Activated naive CD4-positive, alpha-beta T cell treated with anti-CD3 and anti-CD28 coated beads, Interleukin-2, amount 50 U/mL, for 16 hours (primary cell): ENCODE data around the gene SIM1.

Experiments
- DNase-seq: peaks from one replicate; pipeline ENCODE4 v3.0.0-alpha.2; 2020

Gene SIM1

DNA sequence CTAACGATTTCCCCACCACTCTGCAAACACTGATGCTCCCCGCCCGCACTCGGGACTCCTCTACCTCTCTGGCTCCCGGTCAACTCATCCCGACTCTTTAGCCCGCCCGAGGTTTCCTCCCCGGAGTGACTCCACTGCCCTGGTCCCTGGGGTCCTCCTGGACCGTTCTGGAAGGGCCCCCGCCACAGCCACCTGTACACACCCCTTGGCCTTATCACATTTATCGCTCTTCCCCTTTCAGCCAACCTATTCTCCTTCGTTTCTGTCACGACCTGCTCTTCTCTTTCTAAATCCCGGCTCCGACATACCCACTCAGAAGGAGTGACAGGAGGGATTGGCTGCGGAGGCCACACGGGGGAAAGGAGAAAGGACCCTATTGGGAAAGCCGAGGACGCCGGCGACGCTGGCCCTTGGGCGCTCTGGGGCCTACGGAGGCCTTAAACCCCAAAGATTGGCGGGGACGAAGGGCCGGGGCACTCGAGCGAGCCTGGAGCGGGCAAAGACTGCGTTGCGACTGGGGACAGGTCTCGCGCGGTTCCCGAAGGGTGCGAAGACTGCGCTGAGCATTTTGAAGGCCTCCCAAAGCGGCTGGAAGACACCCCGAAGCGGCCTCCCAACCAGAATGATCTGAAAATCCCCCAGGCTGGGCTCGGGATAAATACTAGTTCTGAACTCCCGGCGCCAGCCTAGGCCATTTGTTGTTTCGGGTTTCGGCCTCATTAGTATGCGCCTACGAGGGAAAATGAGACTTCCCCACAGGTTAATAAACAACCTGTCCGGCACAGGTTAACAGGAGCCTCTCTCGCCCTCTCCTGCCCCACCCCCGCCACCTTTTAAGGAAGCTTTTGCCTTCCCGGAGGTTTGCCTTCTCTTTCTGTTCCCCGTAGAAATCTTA, 9.2 kb downstream of the SIM1 start:
- no peak for DNase-seq

GRCh38 chr6:100454551-100455229, 10.0 kb downstream of the SIM1 start:
- DNase-seq, result no peak

DNA sequence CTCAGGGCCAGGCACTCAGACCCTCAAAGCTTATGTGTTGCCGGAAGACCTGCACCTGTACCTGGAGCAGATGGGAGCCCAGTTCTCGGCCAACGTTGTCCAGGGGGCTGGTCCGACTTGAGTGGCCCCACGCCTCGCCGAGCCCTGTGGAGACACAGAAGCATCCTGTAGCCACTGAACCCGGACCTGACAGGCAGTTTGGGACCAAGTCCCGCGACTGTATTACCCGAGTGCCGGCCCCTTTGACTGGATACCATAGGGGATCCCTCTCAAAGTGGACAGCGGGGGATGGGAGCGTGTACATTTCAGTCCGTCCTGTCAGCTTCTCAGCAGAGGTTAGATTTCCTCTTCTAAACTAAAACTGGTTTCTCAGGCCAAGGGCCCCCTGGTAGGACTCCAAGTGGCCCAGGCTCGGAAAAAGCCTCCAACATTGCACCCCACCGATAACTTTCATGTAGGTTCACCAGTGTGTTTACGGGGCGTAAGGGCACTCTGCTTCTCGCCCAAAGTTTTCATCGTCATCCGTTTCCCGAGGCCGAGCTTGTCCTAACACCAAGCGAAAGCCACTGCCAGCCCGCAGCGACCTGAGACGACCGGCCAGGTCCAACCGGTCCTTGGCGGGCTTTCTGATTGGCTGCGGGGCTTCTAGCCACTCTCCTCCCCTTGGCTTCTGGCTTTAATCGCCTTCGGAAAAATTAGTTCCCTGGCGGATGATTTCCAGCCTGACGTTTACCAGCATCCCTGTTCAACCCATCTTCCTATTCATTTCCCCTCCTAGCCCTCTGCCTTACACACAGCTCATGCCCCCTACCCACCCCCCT, 10.8 kb downstream of the SIM1 start:
- no peak for DNase-seq

- no peak for DNase-seq
Observed at GRCh38 chr6:100452998-100453397, 11.7 kb downstream of the SIM1 start.

DNA sequence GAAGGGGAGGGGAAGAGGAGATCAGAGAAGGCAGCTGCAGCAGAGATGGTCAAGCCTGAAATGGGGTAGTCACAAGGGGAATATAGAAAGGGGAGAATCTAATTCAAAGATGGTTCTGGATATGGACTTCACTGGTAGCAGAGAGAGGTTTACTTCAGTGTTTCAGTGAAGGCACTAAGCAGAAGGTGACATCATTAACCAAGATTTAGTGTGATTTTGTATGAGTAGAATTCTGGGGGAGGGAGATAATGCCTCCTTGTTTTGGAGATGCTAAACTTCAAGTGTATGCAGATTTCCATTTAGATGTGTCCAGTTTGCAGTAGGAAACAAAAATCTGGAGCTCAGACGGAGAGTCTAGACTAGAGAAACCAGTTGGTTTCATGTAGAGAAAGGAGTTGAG, 13.1 kb downstream of the SIM1 start:
- no peak for DNase-seq

GRCh38 chr6:100449239-100449691, 15.5 kb downstream of the SIM1 start:
- DNase-seq, result no peak

DNA sequence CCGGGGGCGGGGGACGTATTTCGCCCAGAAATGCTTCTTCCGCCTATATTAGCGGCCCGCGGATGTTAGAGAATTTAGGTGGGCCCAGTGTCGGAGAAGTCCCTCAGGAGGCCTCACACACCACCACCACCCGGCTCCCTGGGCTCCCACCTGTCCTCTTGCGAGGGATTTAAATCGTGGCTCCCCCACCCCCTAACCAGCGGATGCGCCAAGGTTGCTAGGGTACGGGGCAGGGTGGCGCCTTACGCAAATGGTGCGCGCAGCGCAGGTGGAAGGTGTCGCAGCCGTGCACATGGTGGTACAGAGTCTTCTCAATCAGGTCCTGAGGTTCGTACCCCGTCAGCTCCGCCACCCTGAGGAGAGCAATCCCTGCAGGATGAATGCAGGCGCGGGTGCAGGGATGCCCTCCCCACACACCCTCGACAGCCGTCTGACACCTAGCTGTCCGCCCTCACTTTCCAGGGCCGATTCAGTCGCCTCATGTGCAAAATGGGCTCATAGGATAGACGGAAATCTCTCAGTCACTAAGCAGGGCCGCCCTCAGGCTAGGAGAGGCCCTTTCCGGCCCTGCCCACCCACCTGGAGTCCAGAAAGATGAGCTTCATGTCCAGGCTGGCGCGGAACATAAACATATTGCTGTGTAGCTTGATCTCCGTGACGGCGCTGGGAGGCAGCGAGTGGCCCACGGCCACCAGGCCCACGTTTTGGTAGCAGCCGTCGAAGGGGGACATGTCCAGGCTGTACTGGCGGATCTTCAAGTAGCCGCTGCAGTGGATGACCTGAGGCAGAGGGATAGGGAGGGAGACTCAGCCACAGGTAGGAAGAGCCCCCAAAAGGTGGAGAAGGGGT, 16.6 kb downstream of the SIM1 start:
- no peak for DNase-seq

- no peak for DNase-seq
Observed at GRCh38 chr6:100447081-100447899, 17.4 kb downstream of the SIM1 start.

DNA sequence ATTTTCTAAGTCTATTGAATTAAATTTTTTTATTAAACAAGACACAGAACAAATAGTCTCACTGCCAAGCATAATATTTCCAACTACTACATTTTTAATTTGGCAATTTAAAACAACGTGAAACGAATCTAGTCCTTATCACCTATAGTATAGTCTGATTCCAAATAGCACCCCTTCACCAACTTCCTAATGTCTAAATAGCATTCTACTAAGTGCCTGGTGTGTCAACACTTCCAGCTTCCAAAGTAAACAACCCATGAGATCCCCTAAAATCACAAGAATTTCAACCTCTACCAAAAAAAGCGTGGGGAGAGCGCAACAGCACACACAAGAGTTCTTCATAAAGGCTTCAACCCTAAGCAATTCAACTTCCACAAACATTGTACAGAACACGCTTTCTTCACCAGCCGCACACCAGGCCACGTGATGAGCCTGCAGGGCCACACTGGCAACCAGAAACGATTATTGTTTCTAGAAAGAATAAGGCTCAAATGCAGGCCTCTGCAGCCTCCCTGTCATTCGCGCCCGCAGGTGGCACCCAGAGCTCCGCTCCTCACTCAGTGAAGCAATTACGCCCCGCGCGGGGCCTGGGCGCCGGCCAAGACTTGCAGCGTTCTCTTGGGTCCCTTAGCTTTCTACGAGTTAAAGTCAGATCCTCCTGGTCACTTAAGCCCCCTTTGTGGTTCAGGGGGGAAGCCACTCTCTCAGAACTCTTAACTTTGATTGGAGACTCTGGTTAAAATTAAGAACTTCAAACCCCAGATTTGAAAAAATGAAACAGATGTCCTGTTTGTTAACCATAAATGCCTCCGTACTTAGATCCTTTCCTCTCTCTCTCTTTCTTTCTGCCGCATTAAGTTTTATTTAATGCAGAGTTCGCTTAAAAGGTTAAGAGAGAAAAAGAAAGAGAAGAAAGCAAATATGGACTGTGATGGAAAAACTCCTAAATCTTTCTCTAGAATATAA, 18.3 kb downstream of the SIM1 start:
- DNase-seq, result no peak

GRCh38 chr6:100445512-100445911, 19.2 kb downstream of the SIM1 start:
- no peak for DNase-seq

DNA sequence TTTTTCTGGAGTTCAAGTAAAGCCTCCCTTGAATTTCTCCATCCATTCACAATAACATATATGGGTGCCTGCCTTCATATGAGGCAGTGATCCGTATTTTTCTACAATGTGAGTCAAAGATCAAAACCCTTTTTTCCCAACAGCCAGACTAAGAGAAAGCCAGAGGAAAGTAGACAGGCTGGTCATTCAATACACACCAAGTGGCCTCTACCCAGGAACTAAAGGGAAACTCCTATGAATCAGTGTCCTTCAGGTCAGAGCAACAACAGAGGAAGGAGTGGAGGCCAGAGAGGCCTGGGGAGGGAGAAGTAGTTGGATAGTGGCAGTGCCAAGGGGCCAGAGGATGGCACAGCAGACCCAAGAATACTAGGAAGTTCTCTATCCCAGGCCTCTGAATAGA, 23.8 kb downstream of the SIM1 start:
- no peak for DNase-seq

DNA sequence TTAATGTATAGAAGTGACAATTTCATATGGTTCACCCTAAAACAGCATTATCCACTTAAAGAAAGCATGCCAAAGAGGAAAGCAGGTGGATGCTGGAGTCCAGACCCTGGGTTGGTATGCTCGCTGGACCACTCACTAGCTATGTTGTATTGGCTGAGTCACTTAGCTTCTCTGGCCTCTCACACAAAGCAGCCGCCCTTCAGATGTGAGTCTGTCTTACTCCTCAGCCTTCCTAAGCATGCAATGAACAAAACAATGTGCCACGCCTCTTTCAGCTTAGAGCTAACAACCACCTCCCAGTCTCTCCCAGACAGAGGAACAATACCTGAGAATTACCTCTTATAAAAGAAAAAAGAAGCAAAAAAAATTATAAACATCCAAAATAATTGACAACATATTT, 29.4 kb downstream of the SIM1 start:
- no peak for DNase-seq

- DNase-seq, result no peak
Observed at GRCh38 chr6:100433726-100434435, 30.8 kb downstream of the SIM1 start.

DNA sequence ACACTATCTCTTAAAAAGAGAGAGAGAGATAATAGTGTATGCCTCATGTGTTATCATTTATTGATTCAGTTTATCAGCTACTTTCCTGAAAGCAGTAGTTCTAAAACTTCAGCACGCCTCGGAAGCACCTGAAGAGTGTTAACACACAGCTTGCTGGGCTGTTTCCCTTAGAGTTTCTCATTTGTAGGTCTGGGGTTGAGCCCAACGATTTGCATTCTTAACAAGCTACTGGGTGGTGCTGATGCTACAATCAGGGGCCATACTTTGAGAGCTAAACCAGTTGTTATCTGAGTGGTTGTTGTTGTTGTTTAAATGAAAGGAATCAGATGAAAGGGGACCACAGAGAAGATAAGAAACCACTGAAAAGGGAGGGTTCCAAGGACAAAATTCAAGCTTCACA, 32.6 kb downstream of the SIM1 start:
- no peak for DNase-seq

DNA sequence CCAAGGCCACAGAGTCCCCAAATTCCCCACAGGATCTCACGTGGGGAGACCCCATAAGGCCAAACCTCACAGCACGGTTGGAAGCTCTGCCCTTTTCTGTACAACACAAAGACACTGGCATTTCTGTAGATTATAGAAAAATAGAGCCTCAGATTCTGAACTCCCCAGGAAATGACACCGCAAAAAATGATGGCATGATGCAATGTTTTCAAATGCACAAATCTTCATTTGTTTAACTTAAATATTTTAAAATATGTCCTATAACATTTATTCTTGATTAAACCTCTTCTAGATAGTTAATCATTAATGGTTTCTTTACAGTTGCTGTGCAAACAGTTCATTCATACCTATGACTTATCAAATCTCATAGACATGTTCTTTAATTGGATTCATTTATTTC, 33.8 kb downstream of the SIM1 start:
- no peak for DNase-seq

GRCh38 chr6:100427452-100427851, 37.3 kb downstream of the SIM1 start:
- no peak for DNase-seq

DNA sequence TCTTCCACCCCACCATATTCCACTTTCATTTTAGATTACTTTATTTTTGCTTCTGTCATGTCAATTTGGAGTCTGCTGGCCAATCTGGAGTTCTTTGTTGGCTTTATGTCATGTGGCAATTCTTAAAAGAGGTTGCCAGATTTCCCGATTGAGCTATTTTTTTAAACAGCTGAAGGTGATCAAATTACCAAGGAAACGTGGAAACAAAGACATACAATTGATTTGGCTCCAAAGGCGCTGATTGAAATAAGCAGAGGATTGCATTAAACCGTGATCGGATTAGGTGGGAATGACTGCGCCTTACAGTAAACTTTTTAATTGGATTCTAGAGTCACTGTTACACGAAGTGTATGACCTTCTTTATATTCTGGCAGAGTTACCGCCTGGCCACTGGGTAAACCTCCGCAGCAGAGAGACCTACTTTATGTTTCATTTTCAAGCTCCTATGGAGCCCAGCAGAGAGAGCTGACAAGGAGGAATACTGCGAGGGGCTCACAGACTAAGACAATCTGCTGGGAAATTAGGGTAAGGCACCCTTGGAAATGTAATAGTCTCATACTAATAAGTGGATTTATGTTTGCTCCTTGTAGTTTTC, 37.9 kb downstream of the SIM1 start:
- no peak for DNase-seq

DNA sequence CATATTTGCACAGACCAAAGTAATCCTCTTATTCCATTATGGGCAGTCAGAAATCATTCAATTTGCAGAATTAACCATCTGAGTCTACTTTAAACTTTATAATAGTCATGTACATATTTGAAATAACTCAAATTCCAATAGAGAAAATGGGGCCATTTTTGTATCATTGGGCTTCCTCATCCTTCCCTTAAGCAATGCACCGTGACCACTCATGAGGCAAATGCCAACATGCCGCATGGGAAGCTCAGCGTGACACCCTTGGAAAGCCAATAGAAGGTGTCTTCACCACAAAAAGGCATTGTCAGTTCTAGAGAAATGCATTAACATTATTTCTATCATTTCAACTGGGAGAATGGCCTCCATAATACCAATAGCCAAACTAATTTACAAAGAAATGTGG, 38.5 kb downstream of the SIM1 start:
- no peak for DNase-seq

DNA sequence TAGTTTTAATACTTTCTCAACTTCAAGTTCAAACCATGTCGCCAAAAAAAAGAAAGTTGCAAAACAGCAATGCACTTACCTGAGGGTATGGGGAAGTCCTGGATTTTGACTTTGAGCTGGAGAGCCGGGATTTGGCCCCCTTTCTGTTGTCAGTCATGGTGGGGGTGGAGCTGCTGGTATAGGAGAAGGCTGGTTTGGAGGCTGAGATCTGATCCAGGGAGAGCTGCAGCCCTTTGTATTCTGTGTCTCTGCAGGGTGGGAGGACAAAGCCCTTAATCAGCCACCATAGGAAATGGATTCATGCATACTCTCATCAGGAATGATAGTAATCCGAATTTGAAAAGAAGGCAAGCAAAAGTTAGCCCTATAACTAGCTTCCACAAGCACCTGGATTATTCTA, 44.0 kb downstream of the SIM1 start:
- no peak for DNase-seq
